ENCODE data around the gene MERTK.
"Not testable (repeated sequence)": the region's sequence is repeated elsewhere in the genome, so short reads cannot be mapped to it uniquely, and the experiment has no call there.

- TF ChIP-seq POLR2A (IDR thresholded peaks at IDR 0.05); CTCF (IDR thresholded peaks at IDR 0.05); EP300 (IDR thresholded peaks at IDR 0.05; ENCODE audit: low read depth); POLR2AphosphoS5 (IDR thresholded peaks at IDR 0.05): not testable (repeated sequence)
Measured at GRCh38 chr2:111905475-111905869, 7.1 kb downstream of the MERTK start.
